WI38 (cell line): ENCODE results near the gene NFIA.

ENCODE experiments used
- H3K4me3 ChIP-seq: 2 replicates; pipeline ENCODE4 v1.5.1; 2011; ENCODE audit warnings: low read depth, mild to moderate bottlenecking, control low read depth, low read length
- CTCF ChIP-seq: IDR thresholded peaks from 2 replicates; pipeline ENCODE4 v1.5.1; 2012; ENCODE audit warnings: low read depth, mild to moderate bottlenecking, control low read depth, low read length

Gene NFIA

GRCh38 chr1:61352845-61353435, 270.6 kb downstream of the NFIA start:
- H3K4me3 ChIP-seq: no peak overlapping the region
- no peak for TF ChIP-seq CTCF

DNA sequence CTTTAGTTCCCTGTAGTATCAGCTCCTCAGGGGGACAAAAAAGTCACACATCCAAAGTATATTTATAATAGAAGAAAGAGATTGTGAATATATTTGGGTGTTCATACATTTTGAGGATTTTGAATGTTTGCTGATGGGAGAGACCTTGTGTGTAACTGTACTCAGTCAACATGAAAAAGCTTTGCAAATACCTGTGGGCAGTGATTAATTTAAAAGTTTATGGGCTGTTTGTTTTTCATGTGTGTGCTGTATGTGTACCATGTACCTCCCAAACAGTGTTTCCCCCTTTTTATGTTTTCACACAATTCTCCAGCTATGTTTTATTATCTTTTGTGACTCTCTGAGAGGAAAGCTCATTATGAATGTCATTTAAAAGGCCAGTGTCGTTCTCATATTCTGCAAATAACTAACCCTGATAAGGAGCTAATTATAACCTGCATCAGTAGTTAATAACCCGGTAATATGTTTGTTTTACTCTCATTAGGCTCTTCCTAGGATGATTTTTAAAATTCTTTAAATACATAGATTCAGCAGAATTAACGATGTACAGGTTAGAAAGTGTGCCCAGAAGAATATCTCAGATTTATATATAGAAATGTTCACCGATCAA, 271.5 kb downstream of the NFIA start:
- TF ChIP-seq CTCF: no peak

DNA sequence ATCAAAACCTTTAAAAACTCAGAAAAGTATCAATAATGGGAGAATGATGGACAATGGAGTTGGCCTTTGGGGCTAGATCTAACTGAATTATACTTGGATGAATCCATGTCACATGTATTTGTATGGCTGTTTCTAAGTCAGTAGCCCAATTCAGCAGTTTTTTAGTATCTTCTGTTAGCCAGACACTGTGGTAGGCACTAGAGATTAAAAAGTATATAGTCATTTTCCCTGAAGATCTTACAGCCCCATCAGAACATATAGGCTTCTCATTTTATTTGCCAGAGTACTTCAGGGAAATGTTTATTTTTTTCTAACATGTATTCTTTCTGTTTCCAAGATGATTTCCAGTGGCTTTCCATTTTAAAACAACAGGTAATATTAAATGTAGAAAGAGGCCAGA, 273.7 kb downstream of the NFIA start:
- TF ChIP-seq CTCF: no peak

More for the DNA sequence above, 271.5 kb downstream of the NFIA start:
- no peak overlapping the region for H3K4me3 ChIP-seq

GRCh38 chr1:61356995-61357394, 274.6 kb downstream of the NFIA start:
- TF ChIP-seq CTCF: no peak
- H3K4me3 ChIP-seq: no peak overlapping the region

More for the DNA sequence above, 273.7 kb downstream of the NFIA start:
- no peak overlapping the region for H3K4me3 ChIP-seq

- no peak for TF ChIP-seq CTCF
Observed at GRCh38 chr1:61357539-61357938, 275.2 kb downstream of the NFIA start.

DNA sequence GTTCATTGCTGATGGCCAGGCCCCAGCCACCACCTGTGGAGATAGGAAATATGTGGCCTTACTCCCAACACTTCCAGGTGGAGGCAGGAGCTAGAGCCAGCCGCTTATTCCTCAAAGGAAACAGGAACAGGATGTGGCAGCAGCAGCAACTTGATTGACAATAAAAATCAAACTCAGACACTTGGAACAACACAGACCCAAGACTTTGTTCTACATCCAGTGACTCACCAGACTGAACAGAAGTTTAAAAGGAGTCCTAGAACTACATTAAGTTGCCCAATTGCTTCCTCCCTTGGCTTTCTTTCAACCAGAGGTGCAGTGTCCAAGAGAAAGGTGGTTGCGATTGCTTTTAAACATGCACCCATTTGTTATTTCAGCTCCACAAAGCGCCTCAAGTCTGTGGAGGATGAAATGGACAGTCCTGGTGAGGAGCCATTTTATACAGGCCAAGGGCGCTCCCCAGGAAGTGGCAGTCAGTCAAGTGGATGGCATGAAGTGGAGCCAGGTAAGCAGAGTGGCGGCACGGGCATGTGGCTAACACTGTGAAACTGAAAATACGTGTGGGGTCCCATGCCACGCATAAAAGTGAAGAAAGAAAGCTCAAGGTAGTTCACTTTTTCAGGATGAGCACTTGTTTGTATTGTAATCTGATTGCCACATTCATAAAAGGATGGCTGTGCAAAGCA, 276.6 kb downstream of the NFIA start:
- TF ChIP-seq CTCF: no peak
- no peak overlapping the region for H3K4me3 ChIP-seq

More at GRCh38 chr1:61357539-61357938, 275.2 kb downstream of the NFIA start:
- no peak overlapping the region for H3K4me3 ChIP-seq

DNA sequence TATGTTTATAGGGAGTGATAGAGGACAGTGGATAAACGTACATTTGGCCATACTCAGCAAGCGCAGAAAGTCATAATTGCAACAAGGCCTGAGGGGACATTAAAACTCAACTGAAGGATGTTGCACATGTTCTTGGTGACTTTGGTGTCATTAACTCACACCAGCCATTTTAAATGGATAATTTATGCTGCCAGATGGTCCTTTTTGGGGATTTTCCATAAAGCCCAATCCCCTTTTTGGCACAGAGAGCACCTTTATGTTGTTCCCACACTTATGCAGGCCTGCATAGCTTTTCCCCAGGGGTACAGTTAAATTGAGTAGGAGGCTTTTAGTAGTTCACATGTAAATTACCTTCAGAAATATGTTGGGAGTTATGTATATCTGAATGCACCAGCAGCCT, 279.6 kb downstream of the NFIA start:
- no peak overlapping the region for H3K4me3 ChIP-seq
- no peak for TF ChIP-seq CTCF
